ENCODE data around the gene DGCR2. TPM values are rescaled to one million over a fixed set of nuclear protein-coding genes. Genes with fewer than 3 reads are reported as not detected.
"Not testable (repeated sequence)": the region's sequence is repeated elsewhere in the genome, so short reads cannot be mapped to it uniquely, and the experiment has no call there.

The DGCR2 gene
- total RNA-seq, 2 experiments from 2014 or later = 38.7 to 39.0 TPM

- Mint-ChIP-seq H3K9me3 (no peaks in the 10 kb centered on the region), H3K4me1 (no peaks in the 10 kb centered on the region), H3K36me3 (ENCODE audit: low read depth) (no peaks in the 10 kb centered on the region), H3K27ac (no peak overlapping the region), H3K27me3 (no peaks in the 10 kb centered on the region), H3K4me3 (no peak overlapping the region)
- ChIA-PET POLR2A (no interaction called here), CTCF (no interaction called here)
- no peak for DNase-seq
Measured at GRCh38 chr22:18991138-18991432, 131.1 kb downstream of the DGCR2 start.

DNA sequence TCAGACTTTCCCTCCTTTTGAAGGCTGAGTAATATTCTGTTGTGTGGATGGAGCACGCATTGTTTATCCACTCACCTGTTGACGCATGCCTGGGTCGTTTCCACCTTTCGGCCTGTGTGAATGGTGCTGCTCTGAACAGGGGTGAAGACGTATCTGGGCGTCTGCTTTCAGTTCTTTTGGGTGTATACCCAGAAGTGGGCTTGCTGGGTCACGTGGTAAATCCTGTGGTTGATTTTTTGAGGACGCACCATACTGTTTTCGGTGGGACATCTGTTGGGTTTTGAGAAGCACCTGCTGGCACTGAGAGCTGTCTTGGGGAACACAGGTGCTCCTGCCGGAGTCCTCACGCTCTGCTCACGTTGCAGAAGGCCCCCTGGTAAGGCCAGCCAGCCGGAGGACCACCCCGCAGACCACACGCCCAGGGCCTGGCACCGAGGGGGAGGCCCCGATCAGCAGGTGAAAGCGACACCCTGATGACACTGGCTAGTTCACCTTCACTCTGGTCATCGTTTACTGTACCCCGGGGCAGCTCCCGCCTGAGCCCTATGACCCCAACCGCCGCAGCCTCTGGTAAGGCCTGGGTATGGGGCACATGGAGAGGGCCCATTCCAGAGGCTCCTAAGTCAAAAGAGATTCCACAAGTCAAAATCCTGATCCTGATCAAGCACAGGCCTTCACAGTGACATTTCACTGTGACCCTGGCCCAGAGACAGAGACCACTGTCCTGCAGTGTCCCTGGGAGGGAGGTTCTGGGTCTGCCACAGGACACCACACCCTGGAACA is 131.7 kb downstream of the DGCR2 start:
- Mint-ChIP-seq H3K4me1 (no peaks in the 10 kb centered on the region), H3K27me3 (no peaks in the 10 kb centered on the region), H3K4me3 (no peak overlapping the region), H3K9me3 (no peaks in the 10 kb centered on the region), H3K36me3 (ENCODE audit: low read depth) (no peaks in the 10 kb centered on the region), H3K27ac (no peak overlapping the region)
- ChIA-PET POLR2A (no interaction called here), CTCF (no interaction called here)
- no peak for DNase-seq

DNA sequence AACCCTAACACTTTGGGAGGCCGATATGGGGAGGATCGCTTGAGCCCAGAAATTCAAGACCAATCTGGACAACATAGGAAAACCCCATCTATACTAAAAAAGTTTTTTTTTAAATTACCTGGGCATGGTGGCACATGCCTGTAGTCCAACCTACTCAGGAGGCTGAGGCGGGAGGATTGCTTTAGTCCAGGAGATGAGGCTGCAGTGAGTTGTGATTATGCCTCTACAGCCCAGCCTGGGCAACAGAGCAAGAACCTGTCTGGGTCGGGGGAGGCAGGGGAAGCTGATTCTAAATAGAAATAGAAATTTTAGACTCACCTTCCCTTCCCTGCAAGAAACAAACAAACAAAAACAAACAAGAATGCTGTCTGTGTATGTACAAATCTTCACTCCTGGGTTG is 133.3 kb downstream of the DGCR2 start:
- ChIA-PET POLR2A (no interaction called here), CTCF (interaction anchor here (0.6 kb wide), 1 partner anchor 258 kb away, joined by 3 read pairs; no protein-coding TSS in a partner anchor)
- no peak overlapping the region for H3K27ac Mint-ChIP-seq
- H3K36me3 Mint-ChIP-seq (ENCODE audit: low read depth) = no peaks in the 10 kb centered on the region
- no peak for DNase-seq
- no peaks in the 10 kb centered on the region for H3K4me1 Mint-ChIP-seq
- H3K9me3 Mint-ChIP-seq = no peaks in the 10 kb centered on the region
- H3K4me3 Mint-ChIP-seq = no peak overlapping the region
- no peaks in the 10 kb centered on the region for H3K27me3 Mint-ChIP-seq

DNA sequence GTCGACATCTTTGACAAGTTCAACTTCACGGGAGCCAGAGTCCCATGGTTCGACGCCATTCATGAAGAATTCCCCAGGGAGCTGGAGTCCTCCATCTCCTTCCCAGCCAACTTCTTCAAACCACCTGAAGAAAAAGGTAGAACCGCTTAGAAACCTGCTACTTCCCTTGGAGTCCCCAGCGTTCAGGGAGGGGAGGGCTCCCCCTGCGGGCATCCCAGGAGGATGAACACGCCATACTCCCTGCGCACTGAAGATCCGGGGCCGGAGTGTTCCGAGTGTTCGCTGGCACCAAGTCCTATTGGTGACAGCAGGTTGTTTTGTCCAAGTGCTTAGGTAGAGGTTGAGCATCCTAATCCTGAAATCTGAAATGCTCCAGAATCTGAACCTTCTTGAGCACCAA is 134.4 kb downstream of the DGCR2 start:
- POLR2A ChIA-PET = no interaction called here
- H3K4me3 Mint-ChIP-seq = no peak overlapping the region

GRCh38 chr22:18987114-18987513 is 135.1 kb downstream of the DGCR2 start:
- CTCF ChIA-PET = interaction anchor here (1.2 kb wide), 1 partner anchor 9 kb away, joined by 4 read pairs; no protein-coding TSS in a partner anchor
- not testable (repeated sequence) for H3K27me3 Mint-ChIP-seq

More for the DNA sequence above, 134.4 kb downstream of the DGCR2 start:
- Mint-ChIP-seq H3K27ac (no peak overlapping the region), H3K9me3 (no peaks in the 10 kb centered on the region), H3K36me3 (ENCODE audit: low read depth) (no peaks in the 10 kb centered on the region), H3K27me3 (no peaks in the 10 kb centered on the region), H3K4me1 (no peaks in the 10 kb centered on the region)
- CTCF ChIA-PET = no interaction called here
- DNase-seq = no peak

More at GRCh38 chr22:18987114-18987513, 135.1 kb downstream of the DGCR2 start:
- H3K36me3 Mint-ChIP-seq (ENCODE audit: low read depth); DNase-seq; H3K4me1 Mint-ChIP-seq; H3K4me3 Mint-ChIP-seq; H3K9me3 Mint-ChIP-seq; POLR2A ChIA-PET; H3K27ac Mint-ChIP-seq: not testable (repeated sequence)

Other genes starting within 250 kb of the DGCR2 start
- 1 to 10 TPM in 1 of 2 experiments, under 1 TPM in 1; 0.74 to 1.2 TPM for gene DGCR6, start 216.1 kb downstream of the DGCR2 start, total RNA-seq
- gene PRODH, start 186.1 kb downstream of the DGCR2 start, total RNA-seq = under 1 TPM; 0.06 to 0.25 TPM
- gene TSSK2, start 8.9 kb upstream of the DGCR2 start, total RNA-seq = not detected
- gene ESS2, start 22.2 kb upstream of the DGCR2 start, total RNA-seq = 10 to 100 TPM; 17.9 to 18.5 TPM
- not detected for gene GSC2, start 27.9 kb upstream of the DGCR2 start, total RNA-seq
- gene SLC25A1, start 56.3 kb upstream of the DGCR2 start, total RNA-seq = 10 to 100 TPM; 40.4 to 49.2 TPM
- under 1 TPM; 0.62 to 0.69 TPM for gene CLTCL1, start 169.3 kb upstream of the DGCR2 start, total RNA-seq